HepG2 (cell line): ENCODE measurements around the gene PIP4K2C. TPM values are rescaled to one million over a fixed set of nuclear protein-coding genes. Genes with fewer than 3 reads are reported as not detected.

Source experiments
- BCL6 ChIP-seq: IDR thresholded peaks from 2 replicates; pipeline ENCODE4 v1.6.1; 2016; ENCODE audit warnings: missing genetic modification reagents, missing compliant biosample characterization
- DNMT3B ChIP-seq: conservative IDR thresholded peaks from 2 replicates; pipeline ENCODE4 v1.6.1; 2016; ENCODE audit warnings: missing biosample characterization, control low read depth
- ERF ChIP-seq: IDR thresholded peaks from 2 replicates; pipeline ENCODE4 v1.6.1; 2018; ENCODE audit warnings: missing biosample characterization, missing genetic modification reagents
- FOXA3 ChIP-seq: IDR thresholded peaks from 2 replicates; pipeline ENCODE4 v1.6.1; 2016; ENCODE audit warnings: missing genetic modification reagents, missing compliant biosample characterization
- HCFC1 ChIP-seq: fragments of 150-350 bp; IDR thresholded peaks from 2 replicates; pipeline ENCODE4 v1.6.1; 2014; ENCODE audit warnings: low read depth, low read length
- HOXA3 ChIP-seq: sonication (generic); formaldehyde crosslinking; IDR thresholded peaks from 2 replicates; pipeline ENCODE4 v1.5.0; 2020; ENCODE audit warnings: missing genetic modification reagents
- ISX ChIP-seq: sonication (generic); formaldehyde crosslinking; conservative IDR thresholded peaks from 2 replicates; pipeline ENCODE4 v1.5.0; 2020; ENCODE audit warnings: missing genetic modification reagents
- KAT8 ChIP-seq: IDR thresholded peaks from 2 replicates; pipeline ENCODE4 v1.6.1; 2016; ENCODE audit warnings: missing genetic modification reagents, missing compliant biosample characterization
- KMT2B ChIP-seq: IDR thresholded peaks from 2 replicates; pipeline ENCODE4 v1.6.1; 2016; ENCODE audit warnings: missing genetic modification reagents, missing compliant biosample characterization
- LRRFIP1 ChIP-seq: sonication (generic); formaldehyde crosslinking; conservative IDR thresholded peaks from 2 replicates; pipeline ENCODE4 v1.4.0; 2020; ENCODE audit warnings: missing genetic modification reagents
- MXD3 ChIP-seq: IDR thresholded peaks from 2 replicates; pipeline ENCODE4 v1.6.1; 2016; ENCODE audit warnings: mild to moderate bottlenecking, missing biosample characterization, missing genetic modification reagents
- NFKBIZ ChIP-seq: IDR thresholded peaks from 2 replicates; pipeline ENCODE4 v1.6.1; 2018; ENCODE audit warnings: missing genetic modification reagents, missing compliant biosample characterization
- PHB2 ChIP-seq: fragments of 450-650 bp; IDR thresholded peaks from 2 replicates; pipeline ENCODE4 v1.6.1; 2018; ENCODE audit not compliant: partially characterized antibody
- PLSCR1 ChIP-seq: sonication (generic); formaldehyde crosslinking; IDR thresholded peaks from 2 replicates; pipeline ENCODE4 v1.5.0; 2020; ENCODE audit warnings: missing genetic modification reagents, mild to moderate bottlenecking, borderline replicate concordance
- POGK ChIP-seq: sonication (generic); formaldehyde crosslinking; conservative IDR thresholded peaks from 2 replicates; pipeline ENCODE4 v1.8.0; 2022; ENCODE audit warnings: mild to moderate bottlenecking, moderate library complexity, missing genetic modification reagents
- SKI ChIP-seq: fragments of 450-650 bp; IDR thresholded peaks from one replicate; pipeline ENCODE4 v1.6.1; 2018; ENCODE audit warnings: mild to moderate bottlenecking; ENCODE audit not compliant: partially characterized antibody
- SOX5 ChIP-seq: IDR thresholded peaks from 2 replicates; pipeline ENCODE4 v1.6.1; 2016; ENCODE audit warnings: borderline replicate concordance
- ZBTB3 ChIP-seq: sonication (generic); formaldehyde crosslinking; IDR thresholded peaks from 2 replicates; pipeline ENCODE4 v1.4.0; 2020; ENCODE audit warnings: low read depth, mild to moderate bottlenecking, moderate library complexity, missing genetic modification reagents, borderline replicate concordance
- ZFP91 ChIP-seq: sonication (generic); formaldehyde crosslinking; IDR thresholded peaks from 2 replicates; pipeline ENCODE4 v1.9.0; 2022; ENCODE audit warnings: missing genetic modification reagents, mild to moderate bottlenecking, borderline replicate concordance
- ZNF503 ChIP-seq: sonication (generic); formaldehyde crosslinking; IDR thresholded peaks from 2 replicates; pipeline ENCODE4 v1.4.0; 2020; ENCODE audit warnings: missing genetic modification reagents
- polyA plus RNA-seq, 8 experiments: library from polyadenylated mRNA; depleted of rRNA in 3 of 8; stranded (reverse) in 7 of 8; unstranded in 1 of 8; fragments of >200 nt; fragmentation: Illumina TruSeq in 4 of 8; extraction: Trizol in 4 of 8; gene quantifications; 2 replicates each; pipeline versions ENCODE4 v1.2.1 to v1.2.3, GENCODE V29; 2011 to 2016; ENCODE audit warnings: low read depth in 4 of 8, missing spikeins in 1 of 8, mixed read lengths in 1 of 8; ENCODE audit not compliant: insufficient read depth in 1 of 8
- total RNA-seq, 5 experiments: library from RNA; depleted of rRNA; stranded (reverse); fragments of >200 nt; fragmentation: Illumina TruSeq; extraction: Trizol; gene quantifications; 2 replicates each; pipeline ENCODE4 v1.2.3, GENCODE V29; 2016; ENCODE audit warnings: low read depth in 1 of 5

PIP4K2C gene
- total and polyA plus RNA-seq, 2 of the 13 experiments (the other 11 are each of a cell fraction or from before 2014, with no cell fraction given), result 23.3 to 26.4 TPM

GRCh38 chr12:57579677-57580465, 11.1 kb upstream of the PIP4K2C start (continued):
- TF ChIP-seq PLSCR1 (CRISPR knock-in tag), result no peak
- TF ChIP-seq KMT2B (CRISPR knock-in tag), result peak; percentile 17; the same call in 1 of the 2 replicates
- peak; percentile 31; the same call in 1 of the 2 replicates for TF ChIP-seq KAT8
- TF ChIP-seq SOX5 (CRISPR knock-in tag), result peak; percentile 33; the same call in 1 of the 2 replicates
- no peak for TF ChIP-seq DNMT3B (CRISPR knock-in tag)
- TF ChIP-seq FOXA3 (CRISPR knock-in tag), result peak; percentile 70
- TF ChIP-seq ERF, result 0 out of 2 replicates have a peak, but pooled peaks have one; percentile 74
- peak; percentile 51; the same call in 1 of the 2 replicates for TF ChIP-seq ZNF503 (CRISPR knock-in tag)
- no peak for TF ChIP-seq ZFP91 (CRISPR knock-in tag)
- peak; percentile 15; the same call in 1 of the 2 replicates for TF ChIP-seq ZBTB3 (CRISPR knock-in tag)
- TF ChIP-seq MXD3 (CRISPR knock-in tag), result no peak
- peak; percentile 54 for TF ChIP-seq HOXA3 (CRISPR knock-in tag)
- no peak for TF ChIP-seq HCFC1
- TF ChIP-seq NFKBIZ (CRISPR knock-in tag), result no peak
- TF ChIP-seq ISX (CRISPR knock-in tag), result no peak
- TF ChIP-seq SKI, result no peak
- no peak for TF ChIP-seq PHB2
- TF ChIP-seq POGK (CRISPR knock-in tag), result 0 out of 2 replicates have a peak, but pooled peaks have one; percentile 2
- peak; percentile 19; the same call in 1 of the 2 replicates for TF ChIP-seq BCL6 (CRISPR knock-in tag)
- no peak for TF ChIP-seq LRRFIP1 (CRISPR knock-in tag)
